PC-9 (cell line): ENCODE results near the gene WDR17. TPM values are rescaled to one million over a fixed set of nuclear protein-coding genes. Genes with fewer than 3 reads are reported as not detected.

Source experiments
- BruUV-seq: library from RNA; stranded (reverse); fragments of 400-500 nt; replicated peaks from 2 replicates; lab custom pipeline; 2021; lab: Mats Ljungman, UMichigan
- CTCF ChIA-PET: fragments of 300-600 bp; sonication (Branson Sonifier 250); formaldehyde crosslinking; loops from one replicate; lab custom pipeline; 2022; ENCODE audit warnings: antibody characterized with exemption; lab: Charles Lee
- POLR2A ChIA-PET: fragments of 300-600 bp; sonication (Branson Sonifier 250); formaldehyde crosslinking; loops from one replicate; lab custom pipeline; 2022; ENCODE audit warnings: antibody characterized with exemption; ENCODE audit not compliant: unreplicated experiment; lab: Charles Lee
- DNase-seq, 2 experiments: peaks; one replicate each; pipeline versions ENCODE4 v3.0.0 to v3.0.0-alpha.2; 2015 to 2022; ENCODE audit warnings: mixed read lengths in 1 of 2
- H2AFZ ChIP-seq: fragments of 200-600 bp; sonication (generic); 2 replicates; pipeline ENCODE4 v1.8.1; 2017; ENCODE audit warnings: antibody characterized with exemption
- H3F3A ChIP-seq: fragments of 200-600 bp; sonication (generic); 2 replicates; pipeline ENCODE4 v1.8.1; 2017; ENCODE audit warnings: antibody characterized with exemption, mild to moderate bottlenecking, low read depth; ENCODE audit not compliant: insufficient read depth
- H3K27ac ChIP-seq: fragments of 200-600 bp; sonication (generic); 2 replicates; pipeline ENCODE4 v1.6.1; 2016; ENCODE audit warnings: mixed run types
- H3K27me3 ChIP-seq: fragments of 200-600 bp; sonication (generic); 2 replicates; pipeline ENCODE4 v1.6.1; 2016; ENCODE audit warnings: low read depth, mixed run types; ENCODE audit not compliant: insufficient read depth
- H3K36me3 ChIP-seq: fragments of 200-600 bp; sonication (generic); 2 replicates; pipeline ENCODE4 v1.6.1; 2016; ENCODE audit warnings: low read depth, mixed run types
- H3K4me1 ChIP-seq: fragments of 200-600 bp; sonication (generic); replicated peaks from 2 replicates; pipeline ENCODE4 v1.6.1; 2016; ENCODE audit warnings: mixed run types; ENCODE audit not compliant: insufficient read depth
- H3K4me2 ChIP-seq: fragments of 200-600 bp; sonication (generic); 2 replicates; pipeline ENCODE4 v1.6.1; 2017; ENCODE audit warnings: mixed run types
- H3K4me3 ChIP-seq: fragments of 200-600 bp; sonication (generic); 2 replicates; pipeline ENCODE4 v1.6.1; 2016; ENCODE audit warnings: mixed run types
- H3K79me2 ChIP-seq: fragments of 200-600 bp; sonication (generic); 2 replicates; pipeline ENCODE4 v1.6.1; 2017; ENCODE audit warnings: low read depth, mixed run types
- H3K9me2 ChIP-seq: fragments of 200-600 bp; sonication (generic); 2 replicates; pipeline ENCODE4 v1.8.1; 2017; ENCODE audit warnings: mild to moderate bottlenecking; ENCODE audit not compliant: insufficient read depth
- H3K9me3 ChIP-seq: fragments of 200-600 bp; sonication (generic); 2 replicates; pipeline ENCODE4 v1.8.1; 2016; ENCODE audit warnings: low read depth; ENCODE audit not compliant: insufficient read depth
- H4K20me1 ChIP-seq: fragments of 200-600 bp; sonication (generic); 2 replicates; pipeline ENCODE4 v1.8.1; 2017; ENCODE audit not compliant: insufficient read depth
- EZH2 ChIP-seq: fragments of 200-600 bp; sonication (generic); IDR thresholded peaks from 2 replicates; pipeline ENCODE4 v1.8.0; 2017; ENCODE audit warnings: antibody characterized with exemption, low read depth
- intact Hi-C: fragments of 100-400 bp; cut with micrococcal nuclease; formaldehyde crosslinking; loops from one replicate; pipeline ENCODE4 v1.10.0; 2022; ENCODE audit not compliant: unreplicated experiment
- total RNA-seq: library from RNA; stranded (reverse); gene quantifications from 2 replicates; pipeline ENCODE4 v1.2.3, GENCODE V29; 2021
- TF ChIP-seq, protein P1 (sequence below): fragments of 200-600 bp; sonication (generic); conservative IDR thresholded peaks from 2 replicates; pipeline ENCODE4 v1.6.1; 2017; ENCODE audit warnings: mixed run types, antibody characterized with exemption, mild to moderate bottlenecking, moderate library complexity

Gene WDR17
- total RNA-seq, 1 experiment from 2014 or later = 2.2 TPM

DNA sequence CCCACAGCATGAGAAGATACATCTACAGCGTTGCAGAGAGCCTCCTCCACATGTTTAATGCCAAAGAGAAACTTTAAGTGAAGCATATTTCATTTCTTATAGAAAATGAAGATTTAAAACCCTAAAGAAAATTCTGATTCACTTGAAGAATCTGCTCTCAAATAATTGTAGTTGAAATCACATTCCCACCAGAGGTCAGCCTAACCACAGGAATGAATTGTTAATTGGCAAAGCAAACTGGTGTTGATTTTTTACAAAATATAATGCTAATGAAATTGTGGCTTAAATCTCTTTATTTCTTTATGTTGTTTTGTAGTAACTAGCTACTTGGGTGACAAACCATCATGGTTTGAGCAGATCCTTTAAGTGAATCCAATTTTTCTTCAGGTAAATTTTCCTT is 31.1 kb upstream of the WDR17 start:
- Histone ChIP-seq H3K4me2 (no peak overlapping the region), H3K9me2 (no peaks in the 10 kb centered on the region), H3F3A (no peaks in the 10 kb centered on the region), H3K27ac (no peak overlapping the region), H3K9me3 (no peaks in the 10 kb centered on the region), H4K20me1 (no peaks in the 10 kb centered on the region), H3K36me3 (no peaks in the 10 kb centered on the region), H3K4me3 (no peak overlapping the region), H3K79me2 (no peaks in the 10 kb centered on the region), H3K27me3 (no peaks in the 10 kb centered on the region), H2AFZ (no peak overlapping the region), H3K4me1 (no peaks in the 10 kb centered on the region)
- intact Hi-C loops = loop anchor here (1.0 kb wide), 2 partner anchors 243 to 307 kb away; no protein-coding TSS in a partner anchor
- ChIA-PET CTCF (no interaction called here), POLR2A (no interaction called here)
- no TSS peak for BruUV-seq
- DNase-seq = no peak
- TF ChIP-seq, protein P1, sequence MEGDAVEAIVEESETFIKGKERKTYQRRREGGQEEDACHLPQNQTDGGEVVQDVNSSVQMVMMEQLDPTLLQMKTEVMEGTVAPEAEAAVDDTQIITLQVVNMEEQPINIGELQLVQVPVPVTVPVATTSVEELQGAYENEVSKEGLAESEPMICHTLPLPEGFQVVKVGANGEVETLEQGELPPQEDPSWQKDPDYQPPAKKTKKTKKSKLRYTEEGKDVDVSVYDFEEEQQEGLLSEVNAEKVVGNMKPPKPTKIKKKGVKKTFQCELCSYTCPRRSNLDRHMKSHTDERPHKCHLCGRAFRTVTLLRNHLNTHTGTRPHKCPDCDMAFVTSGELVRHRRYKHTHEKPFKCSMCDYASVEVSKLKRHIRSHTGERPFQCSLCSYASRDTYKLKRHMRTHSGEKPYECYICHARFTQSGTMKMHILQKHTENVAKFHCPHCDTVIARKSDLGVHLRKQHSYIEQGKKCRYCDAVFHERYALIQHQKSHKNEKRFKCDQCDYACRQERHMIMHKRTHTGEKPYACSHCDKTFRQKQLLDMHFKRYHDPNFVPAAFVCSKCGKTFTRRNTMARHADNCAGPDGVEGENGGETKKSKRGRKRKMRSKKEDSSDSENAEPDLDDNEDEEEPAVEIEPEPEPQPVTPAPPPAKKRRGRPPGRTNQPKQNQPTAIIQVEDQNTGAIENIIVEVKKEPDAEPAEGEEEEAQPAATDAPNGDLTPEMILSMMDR = peak; percentile 56
- no peak for TF ChIP-seq EZH2

DNA sequence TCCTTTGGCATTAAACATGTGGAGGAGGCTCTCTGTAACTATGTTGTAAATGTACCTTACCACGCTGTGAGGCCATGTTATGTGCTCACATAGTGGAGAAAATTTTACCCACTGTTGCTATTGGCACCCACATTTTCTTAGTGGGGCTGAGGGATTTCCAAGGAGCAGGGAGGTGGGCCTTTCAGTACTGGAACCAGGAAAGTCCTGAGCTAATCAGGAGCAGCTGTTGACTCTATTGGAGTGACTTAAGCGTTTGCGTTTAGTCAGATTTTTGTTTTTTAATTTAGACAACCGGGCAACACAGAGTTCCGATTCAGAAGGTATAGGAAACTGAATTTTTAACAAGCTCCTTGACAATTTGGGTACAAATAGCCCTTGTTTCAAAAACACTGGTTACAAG is 30.7 kb upstream of the WDR17 start:
- no peak for TF ChIP-seq EZH2
- TF ChIP-seq, protein P1 = no peak
- no peak overlapping the region for H3K4me3 ChIP-seq
- ChIA-PET CTCF (no interaction called here), POLR2A (no interaction called here)
- H3K4me1 ChIP-seq = no peaks in the 10 kb centered on the region
- no peaks in the 10 kb centered on the region for H3K9me3 ChIP-seq
- H3F3A ChIP-seq = no peaks in the 10 kb centered on the region
- no peaks in the 10 kb centered on the region for H3K27me3 ChIP-seq
- H3K36me3 ChIP-seq = no peaks in the 10 kb centered on the region
- no peaks in the 10 kb centered on the region for H4K20me1 ChIP-seq
- intact Hi-C loops = loop anchor here (1.0 kb wide), 2 partner anchors 242 to 306 kb away; no protein-coding TSS in a partner anchor
- no peak for DNase-seq
- H3K4me2 ChIP-seq = no peak overlapping the region
- no peaks in the 10 kb centered on the region for H3K9me2 ChIP-seq
- H3K27ac ChIP-seq = no peak overlapping the region
- H2AFZ ChIP-seq = no peak overlapping the region
- H3K79me2 ChIP-seq = no peaks in the 10 kb centered on the region
- no TSS peak for BruUV-seq

DNA sequence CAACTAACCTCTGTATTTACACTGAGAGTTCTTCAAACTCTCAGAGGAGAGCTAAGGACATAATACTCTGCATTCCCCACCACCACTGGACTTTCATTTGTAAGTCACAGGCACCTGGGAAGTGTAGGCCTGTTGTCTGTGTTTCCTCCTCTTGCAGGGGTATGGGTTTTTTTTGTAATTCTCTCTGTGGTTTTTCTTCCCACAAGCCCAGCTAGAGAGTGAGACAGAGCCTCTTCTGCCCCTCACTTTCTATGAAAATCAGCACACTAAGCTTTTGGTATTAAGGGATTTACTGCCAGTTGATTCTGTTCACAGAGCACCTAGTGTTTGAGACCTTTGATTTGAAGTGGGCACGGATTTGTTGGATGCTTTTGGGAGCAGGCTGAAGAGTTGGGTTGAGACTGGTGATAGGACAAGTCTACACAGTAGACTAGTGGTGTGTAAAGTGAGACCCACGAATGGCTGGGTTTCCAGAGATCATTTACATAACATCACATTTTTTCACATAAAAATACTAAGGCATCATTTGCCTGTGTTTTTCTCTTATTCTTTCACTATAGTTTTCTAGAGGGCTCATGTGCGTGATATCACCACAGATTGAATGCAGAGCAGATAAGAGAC is 28.9 kb upstream of the WDR17 start:
- Histone ChIP-seq H3K9me2 (no peaks in the 10 kb centered on the region), H4K20me1 (no peaks in the 10 kb centered on the region), H3K9me3 (no peaks in the 10 kb centered on the region), H3K36me3 (no peaks in the 10 kb centered on the region), H3K4me2 (no peak overlapping the region), H3K27me3 (no peaks in the 10 kb centered on the region), H3K4me1 (no peaks in the 10 kb centered on the region), H2AFZ (no peak overlapping the region), H3F3A (no peaks in the 10 kb centered on the region), H3K4me3 (no peak overlapping the region), H3K27ac (no peak overlapping the region), H3K79me2 (no peaks in the 10 kb centered on the region)
- ChIA-PET CTCF (no interaction called here), POLR2A (no interaction called here)
- intact Hi-C loops = no loop called here
- TF ChIP-seq, protein P1 = no peak
- TF ChIP-seq EZH2 = no peak
- no TSS peak for BruUV-seq
- DNase-seq = no peak
